Lower leg skin (tissue), 4 donors: ENCODE measurements around the gene PPP1R13B. TPM values are rescaled to one million over a fixed set of nuclear protein-coding genes. Genes with fewer than 3 reads are reported as not detected.

Source experiments
- DNase-seq, 2 donors: peaks; one replicate each; pipeline ENCODE4 v3.0.0-alpha.2; 2019; ENCODE audit warnings: low spot score in 2 of 2
- H3K4me3 ChIP-seq: fragments of 200-600 bp; sonication (generic); 2 replicates; pipeline ENCODE4 v1.5.1; 2017; ENCODE audit warnings: mild to moderate bottlenecking, low read depth; ENCODE audit not compliant: poor library complexity, severe bottlenecking
- CTCF ChIP-seq, 3 donors: fragments of 450-650 bp; IDR thresholded peaks; one replicate each; pipeline ENCODE4 v1.5.1; 2016; ENCODE audit warnings: antibody characterized with exemption in 3 of 3, mild to moderate bottlenecking in 3 of 3, moderate library complexity in 2 of 3
- POLR2A ChIP-seq, 2 donors: fragments of 450-650 bp; IDR thresholded peaks; one replicate each; pipeline ENCODE4 v1.6.1; 2016 to 2017; ENCODE audit warnings: antibody characterized with exemption in 2 of 2, mild to moderate bottlenecking in 1 of 2, moderate library complexity in 1 of 2
- WGBS, 2 donors: methylation state at CpG; one replicate each; pipeline ENCODE4 v1.1.5; 2018; 5-methylcytosine and 5-hydroxymethylcytosine counted together
- intact Hi-C: fragments of 100-400 bp; cut with DNase I; formaldehyde crosslinking; loops from one replicate; pipeline ENCODE4 v1.15.0; 2023; ENCODE audit warnings: low total_unique reads
- total RNA-seq, 4 donors: library from RNA; depleted of rRNA; stranded (reverse); fragments of >200 nt; gene quantifications; one replicate each; pipeline ENCODE4 v1.1.0, GENCODE V29; 2016

The PPP1R13B gene
- total RNA-seq, 4 donors from 2014 or later, result 28.9 to 55.8 (median 41.5) TPM

- WGBS, 2 donors, result 41 to 48% methylated on average over 11 to 14 of the region's 20 CpGs
- H3K4me3 ChIP-seq, result no peak overlapping the region
Observed at GRCh38 chr14:103724116-103724515, 123.3 kb downstream of the PPP1R13B start.

GRCh38 chr14:103723748-103724081, 123.7 kb downstream of the PPP1R13B start:
- H3K4me3 ChIP-seq, result no peak overlapping the region

More at GRCh38 chr14:103724116-103724515, 123.3 kb downstream of the PPP1R13B start:
- intact Hi-C loops, result no loop called here
- TF ChIP-seq POLR2A (IDR thresholded peaks at IDR 0.05) (no peak), CTCF (IDR thresholded peaks at IDR 0.05) (no peak)
- DNase-seq, result no peak

DNA sequence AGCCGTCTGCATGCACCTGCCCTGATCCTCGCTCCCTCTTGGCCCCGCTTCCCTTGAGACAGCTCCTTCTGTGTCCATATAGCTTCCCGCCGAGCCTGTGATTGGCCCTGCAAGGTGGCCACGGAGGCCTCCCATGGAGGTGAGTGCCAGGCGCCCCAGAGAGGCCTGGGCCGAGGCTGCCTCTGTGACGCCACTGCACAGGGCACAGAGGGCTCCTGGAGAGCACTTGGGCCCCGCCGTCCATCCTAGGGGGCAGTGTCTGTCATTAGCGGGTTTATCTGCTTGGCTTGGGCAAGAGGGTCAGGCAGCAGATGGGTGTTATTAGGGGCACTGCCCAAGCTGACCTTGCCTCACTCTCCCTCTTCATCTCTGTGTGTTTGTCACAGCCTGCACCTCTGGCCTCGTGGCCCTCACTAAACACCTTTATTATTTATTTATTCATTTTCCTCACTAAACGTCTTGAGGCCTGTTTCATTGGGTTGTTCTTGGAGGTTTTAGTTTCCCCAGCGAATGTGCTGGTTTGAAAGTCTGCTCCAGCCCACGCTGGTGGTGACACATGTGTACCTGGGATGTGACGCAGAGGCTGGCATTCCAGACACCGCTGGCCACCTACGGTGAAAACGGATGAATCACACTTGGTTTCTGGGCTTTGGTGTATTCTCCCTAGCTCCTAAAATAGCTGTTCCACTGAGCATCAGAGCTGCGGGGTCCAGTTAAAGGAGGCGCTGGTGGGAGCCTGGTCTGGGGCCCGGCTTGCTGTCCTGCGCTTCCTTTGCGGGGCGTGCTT, 125.8 kb downstream of the PPP1R13B start:
- TF ChIP-seq POLR2A (IDR thresholded peaks at IDR 0.05) (no peak), CTCF (IDR thresholded peaks at IDR 0.05) (no peak)
- intact Hi-C loops, result no loop called here
- WGBS, 2 donors, result 72 to 77% methylated on average over 22 to 26 of the region's 26 CpGs
- no peak overlapping the region for H3K4me3 ChIP-seq
- no peak for DNase-seq

More at GRCh38 chr14:103723748-103724081, 123.7 kb downstream of the PPP1R13B start:
- intact Hi-C loops, result no loop called here
- 53 to 59% methylated on average over 7 of the region's 7 CpGs for WGBS, 2 donors
- TF ChIP-seq POLR2A (IDR thresholded peaks at IDR 0.05), result no peak
- no peak for DNase-seq

DNA sequence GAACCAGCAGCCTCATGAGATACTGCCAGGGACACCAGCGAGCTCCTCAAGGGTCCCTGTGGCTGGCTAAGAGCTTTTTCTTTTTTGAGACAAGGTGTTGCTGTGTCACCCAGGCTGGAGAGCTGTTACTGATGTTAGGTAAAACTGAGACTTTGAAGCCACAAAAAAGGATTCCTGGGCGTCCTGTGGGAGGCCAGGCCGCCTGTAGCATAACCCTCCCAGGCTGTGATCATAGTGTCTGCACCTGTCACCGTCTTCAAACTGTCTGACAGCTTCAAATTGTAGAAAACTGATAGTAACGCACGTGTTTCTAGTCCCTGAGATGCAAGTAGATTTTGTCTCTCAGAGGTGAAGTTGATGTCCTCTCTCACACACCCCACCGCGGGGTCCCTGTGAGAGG, 127.6 kb downstream of the PPP1R13B start:
- intact Hi-C loops, result no loop called here
- no peak for DNase-seq
- WGBS, 2 donors, result 86 to 90% methylated on average over 7 to 8 of the region's 8 CpGs
- H3K4me3 ChIP-seq, result no peak overlapping the region
- TF ChIP-seq CTCF (IDR thresholded peaks at IDR 0.05) (no peak), POLR2A (IDR thresholded peaks at IDR 0.05) (no peak)

- DNase-seq, result no peak
Observed at GRCh38 chr14:103718572-103718971, 128.8 kb downstream of the PPP1R13B start.

More at GRCh38 chr14:103718572-103718971, 128.8 kb downstream of the PPP1R13B start:
- intact Hi-C loops, result no loop called here
- H3K4me3 ChIP-seq, result no peak overlapping the region
- TF ChIP-seq POLR2A (IDR thresholded peaks at IDR 0.05), result no peak
- no peak for TF ChIP-seq CTCF (IDR thresholded peaks at IDR 0.05)
- WGBS, 2 donors, result 54 to 67% methylated on average over 16 of the region's 16 CpGs
